Esophagus squamous epithelium (tissue), 5 donors: ENCODE data around the gene TPK1. TPM values are rescaled to one million over a fixed set of nuclear protein-coding genes. Genes with fewer than 3 reads are reported as not detected.
A peak's percentile ranks its signal among the peaks of the same experiment; 100 is the strongest.

ENCODE experiments used
- DNase-seq: peaks from one replicate; lab custom pipeline; 2025; lab: John Stamatoyannopoulos, UW
- H3K27ac ChIP-seq, 4 donors: fragments of 200-600 bp; sonication (generic); one replicate each; pipeline ENCODE4 v1.5.1; 2016 to 2019; ENCODE audit warnings: mild to moderate bottlenecking in 1 of 4
- H3K27me3 ChIP-seq, 4 donors: fragments of 200-600 bp; sonication (generic); 1 replicate in 3 of 4; 2 replicates in 1 of 4; pipeline versions ENCODE4 v1.5.1 to v1.6.0; 2017 to 2021; ENCODE audit warnings: antibody characterized with exemption in 1 of 4
- H3K36me3 ChIP-seq, 3 donors: fragments of 200-600 bp; sonication (generic); one replicate each; pipeline ENCODE4 v1.5.1; 2016 to 2019
- H3K4me1 ChIP-seq, 3 donors: fragments of 200-600 bp; sonication (generic); one replicate each; pipeline ENCODE4 v1.5.1; 2017 to 2019
- H3K4me3 ChIP-seq, 4 donors: fragments of 200-600 bp; sonication (generic); 1 replicate in 3 of 4; 2 replicates in 1 of 4; pipeline ENCODE4 v1.5.1; 2016 to 2019; ENCODE audit warnings: mild to moderate bottlenecking in 2 of 4, moderate library complexity in 1 of 4
- H3K9me3 ChIP-seq, 3 donors: fragments of 200-600 bp; sonication (generic); one replicate each; pipeline ENCODE4 v1.5.1; 2016 to 2019
- CTCF ChIP-seq, 6 experiments: fragments of 450-650 bp in 4 of 6; fragments of 200-600 bp in 2 of 6; sonication (generic) in 2 of 6; IDR thresholded peaks; one replicate each; pipeline ENCODE4 v1.5.1; 2016 to 2019; ENCODE audit warnings: antibody characterized with exemption in 6 of 6, mild to moderate bottlenecking in 4 of 6, moderate library complexity in 4 of 6
- POLR2A ChIP-seq, 4 donors: fragments of 450-650 bp; IDR thresholded peaks; one replicate each; pipeline ENCODE4 v1.6.1; 2017; ENCODE audit warnings: antibody characterized with exemption in 4 of 4, mild to moderate bottlenecking in 4 of 4, moderate library complexity in 3 of 4
- WGBS, 2 donors: methylation state at CpG; one replicate each; pipeline ENCODE4 v1.1.5; 2018; 5-methylcytosine and 5-hydroxymethylcytosine counted together
- intact Hi-C: fragments of 100-400 bp; cut with DNase I; formaldehyde crosslinking; loops from one replicate; pipeline ENCODE4 v1.15.0; 2022
- total RNA-seq, 4 donors: library from RNA; depleted of rRNA; stranded (reverse); fragments of >200 nt; gene quantifications; one replicate each; pipeline ENCODE4 v1.1.0, GENCODE V29; 2016
- donor health status: DM: yes; HTN: yes; CAD: no.

TPK1 gene
- total RNA-seq, 4 donors from 2014 or later: 2.3 to 8.4 (median 2.7) TPM

DNA sequence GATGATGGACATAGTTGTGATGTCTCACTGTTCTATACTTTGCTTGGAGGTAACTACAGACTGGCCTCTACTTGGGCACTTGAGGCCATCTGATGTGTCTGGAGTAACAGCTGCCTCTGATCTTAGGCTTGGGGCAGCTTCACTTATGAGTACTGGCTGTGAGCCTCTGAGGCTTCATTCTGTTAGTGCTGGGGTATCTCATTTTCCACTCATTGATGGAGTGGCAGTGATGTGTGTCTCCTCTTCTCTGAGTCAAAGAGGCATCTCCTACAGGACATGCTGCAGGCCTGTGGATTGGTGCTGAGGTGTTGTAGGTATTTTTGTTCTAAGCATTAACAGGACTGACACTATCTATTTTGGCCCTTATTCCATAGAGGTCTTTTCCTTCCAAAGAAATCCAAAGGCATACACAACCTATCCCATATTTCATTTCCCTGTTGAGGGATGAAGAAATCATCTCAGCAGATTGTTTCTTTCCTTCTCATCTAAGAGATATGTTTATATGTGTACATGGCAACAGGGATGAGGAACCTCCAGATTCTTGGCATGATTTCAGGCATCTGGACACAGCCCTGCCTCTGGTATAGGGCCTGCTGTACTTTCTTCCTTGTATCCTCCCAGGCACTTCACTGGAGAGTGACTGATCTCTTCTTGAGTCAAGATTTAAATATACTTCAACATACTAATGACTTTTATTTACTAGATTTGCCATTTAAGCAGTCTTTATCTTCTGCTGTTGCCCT lies 366.7 kb downstream of the TPK1 start:
- no peaks in the 10 kb centered on the region for H3K36me3 ChIP-seq
- peaks cover 0 to 1% (median 0%) of the 10 kb centered on the region in 3 donors for H3K9me3 ChIP-seq
- no peaks in the 10 kb centered on the region for H3K4me1 ChIP-seq
- no peaks in the 10 kb centered on the region for H3K27me3 ChIP-seq
- TF ChIP-seq CTCF (IDR thresholded peaks at IDR 0.05) (no peak), POLR2A (IDR thresholded peaks at IDR 0.05) (no peak)
- intact Hi-C loops: no loop called here
- no peak overlapping the region for H3K4me3 ChIP-seq
- no peak overlapping the region for H3K27ac ChIP-seq
- no peak for DNase-seq

DNA sequence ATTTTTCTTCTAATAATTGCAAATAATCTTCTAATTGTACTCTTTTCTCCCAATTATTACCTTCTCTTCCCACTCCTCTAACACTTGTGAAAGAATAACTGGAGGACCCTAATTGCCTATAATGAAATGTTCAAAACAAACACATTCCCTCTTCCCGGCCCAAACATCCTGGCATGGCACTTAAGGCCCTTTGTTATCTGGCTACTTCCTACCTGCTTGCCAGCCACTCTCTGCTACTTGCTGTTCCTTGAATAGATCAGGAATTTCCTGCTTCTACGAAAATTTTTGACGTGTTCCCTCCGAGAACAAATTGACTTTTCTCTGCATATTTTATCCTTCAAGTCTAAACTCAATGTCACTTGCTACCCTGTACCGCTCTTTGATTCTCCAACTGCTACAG lies 376.2 kb downstream of the TPK1 start:
- H3K27ac ChIP-seq: no peak overlapping the region
- H3K4me1 ChIP-seq: no peaks in the 10 kb centered on the region
- WGBS, 2 donors: 71 to 74% methylated on average over 5 of the region's 5 CpGs
- no peak for DNase-seq
- H3K36me3 ChIP-seq: no peaks in the 10 kb centered on the region
- TF ChIP-seq CTCF (IDR thresholded peaks at IDR 0.05) (no peak), POLR2A (IDR thresholded peaks at IDR 0.05) (no peak)
- no peak overlapping the region for H3K4me3 ChIP-seq
- intact Hi-C loops: no loop called here
- no peaks in the 10 kb centered on the region for H3K27me3 ChIP-seq
- peaks cover 0 to 3% (median 0%) of the 10 kb centered on the region in 3 donors for H3K9me3 ChIP-seq

- 57 to 72% methylated on average over 5 of the region's 5 CpGs for WGBS, 2 donors
These were observed 380.8 kb downstream of the TPK1 start for GRCh38 chr7:144455040-144455404.

GRCh38 chr7:144454256-144455039 lies 381.4 kb downstream of the TPK1 start:
- no peak overlapping the region for H3K27ac ChIP-seq
- 72 to 89% methylated on average over 3 of the region's 3 CpGs for WGBS, 2 donors
- H3K4me3 ChIP-seq: no peak overlapping the region
- no peaks in the 10 kb centered on the region for H3K36me3 ChIP-seq
- intact Hi-C loops: no loop called here
- no peak for DNase-seq
- H3K9me3 ChIP-seq: no peaks in the 10 kb centered on the region
- H3K4me1 ChIP-seq: peaks cover 0 to 5% (median 0%) of the 10 kb centered on the region in 3 donors
- no peaks in the 10 kb centered on the region for H3K27me3 ChIP-seq
- TF ChIP-seq CTCF (IDR thresholded peaks at IDR 0.05): peak in 2 of 6 experiments; percentile 23 to 26
- no peak for TF ChIP-seq POLR2A (IDR thresholded peaks at IDR 0.05)

More at GRCh38 chr7:144455040-144455404, 380.8 kb downstream of the TPK1 start:
- no peaks in the 10 kb centered on the region for H3K36me3 ChIP-seq
- H3K9me3 ChIP-seq: no peaks in the 10 kb centered on the region
- no peak for DNase-seq
- no peaks in the 10 kb centered on the region for H3K27me3 ChIP-seq
- TF ChIP-seq CTCF (IDR thresholded peaks at IDR 0.05) (no peak), POLR2A (IDR thresholded peaks at IDR 0.05) (no peak)
- no peak overlapping the region for H3K27ac ChIP-seq
- intact Hi-C loops: no loop called here
- H3K4me1 ChIP-seq: peaks cover 0 to 5% (median 0%) of the 10 kb centered on the region in 3 donors
- no peak overlapping the region for H3K4me3 ChIP-seq

GRCh38 chr7:144452064-144452463 lies 383.8 kb downstream of the TPK1 start:
- 50 to 66% methylated on average over 5 of the region's 5 CpGs for WGBS, 2 donors
- no peaks in the 10 kb centered on the region for H3K9me3 ChIP-seq
- H3K4me3 ChIP-seq: no peak overlapping the region
- H3K27me3 ChIP-seq: no peaks in the 10 kb centered on the region
- TF ChIP-seq POLR2A (IDR thresholded peaks at IDR 0.05) (no peak), CTCF (IDR thresholded peaks at IDR 0.05) (no peak)
- intact Hi-C loops: no loop called here
- H3K4me1 ChIP-seq: peaks cover 0 to 5% (median 0%) of the 10 kb centered on the region in 3 donors
- DNase-seq: no peak
- H3K27ac ChIP-seq: no peak overlapping the region
- no peaks in the 10 kb centered on the region for H3K36me3 ChIP-seq
